CD4-positive, alpha-beta memory T cell (primary cell): ENCODE results near the gene FAM83G. TPM values are rescaled to one million over a fixed set of nuclear protein-coding genes. Genes with fewer than 3 reads are reported as not detected.
"Not testable (repeated sequence)": the region's sequence is repeated elsewhere in the genome, so short reads cannot be mapped to it uniquely, and the experiment has no call there.

Source experiments
- CTCF ChIA-PET: fragments of 350-600 bp; sonication (Branson Sonifier 250); formaldehyde crosslinking; loops from one replicate; lab custom pipeline; 2021; ENCODE audit warnings: inconsistent platforms; ENCODE audit not compliant: partially characterized antibody; lab: Charles Lee
- POLR2A ChIA-PET: fragments of 350-600 bp; sonication (Branson Sonifier 250); formaldehyde crosslinking; loops from one replicate; lab custom pipeline; 2021; ENCODE audit not compliant: partially characterized antibody; lab: Charles Lee
- DNase-seq, 5 donors: peaks; one replicate each; pipeline versions ENCODE4 v3.0.0 to v3.0.0-alpha.2; 2020 to 2022; ENCODE audit warnings: mixed read lengths in 1 of 5
- H3K27ac ChIP-seq: one replicate; pipeline ENCODE4 v1.7.0; 2013; ENCODE audit warnings: low read depth, low read length
- H3K27me3 ChIP-seq: 2 replicates; pipeline ENCODE4 v1.7.0; 2013; ENCODE audit warnings: mild to moderate bottlenecking, low read length, moderate library complexity; ENCODE audit not compliant: insufficient read depth
- H3K36me3 ChIP-seq: 2 replicates; pipeline ENCODE4 v1.7.0; 2013; ENCODE audit warnings: mild to moderate bottlenecking, low read length, moderate library complexity; ENCODE audit not compliant: insufficient read depth
- H3K4me1 ChIP-seq: 2 replicates; pipeline ENCODE4 v1.7.0; 2013; ENCODE audit warnings: mild to moderate bottlenecking, low read length, moderate library complexity; ENCODE audit not compliant: insufficient read depth
- H3K4me3 ChIP-seq, 2 donors: one replicate each; pipeline ENCODE4 v1.7.0; 2013; ENCODE audit warnings: low read length in 2 of 2, mild to moderate bottlenecking in 1 of 2
- H3K9me3 ChIP-seq, 2 donors: one replicate each; pipeline ENCODE4 v1.7.0; 2013; ENCODE audit warnings: low read length in 2 of 2, control low read depth in 1 of 2; ENCODE audit not compliant: control insufficient read depth in 1 of 2
- H3K27ac Mint-ChIP-seq, 7 donors: one replicate each; pipeline ENCODE4 v1.8.0; 2020 to 2021; ENCODE audit warnings: mixed read lengths in 7 of 7, mild to moderate bottlenecking in 6 of 7, inconsistent platforms in 3 of 7, moderate library complexity in 3 of 7
- H3K27me3 Mint-ChIP-seq, 2 donors: one replicate each; pipeline ENCODE4 v1.8.0; 2020 to 2021; ENCODE audit warnings: mixed read lengths in 2 of 2
- H3K36me3 Mint-ChIP-seq, 2 donors: one replicate each; pipeline ENCODE4 v1.8.0; 2020 to 2021; ENCODE audit warnings: mixed read lengths in 2 of 2, inconsistent platforms in 1 of 2, mild to moderate bottlenecking in 1 of 2
- H3K4me1 Mint-ChIP-seq, 4 donors: one replicate each; pipeline ENCODE4 v1.8.0; 2020 to 2021; ENCODE audit warnings: mixed read lengths in 4 of 4, mild to moderate bottlenecking in 1 of 4
- H3K4me3 Mint-ChIP-seq, 8 donors: one replicate each; pipeline ENCODE4 v1.8.0; 2020 to 2021; ENCODE audit warnings: mixed read lengths in 8 of 8, mild to moderate bottlenecking in 7 of 8, moderate library complexity in 6 of 8, inconsistent platforms in 3 of 8
- H3K9me3 Mint-ChIP-seq, 8 donors: one replicate each; pipeline ENCODE4 v1.8.0; 2020 to 2021; ENCODE audit warnings: mixed read lengths in 8 of 8, mild to moderate bottlenecking in 5 of 8, inconsistent platforms in 3 of 8, moderate library complexity in 1 of 8
- intact Hi-C: fragments of 100-400 bp; cut with micrococcal nuclease; formaldehyde crosslinking; loops from one replicate; pipeline ENCODE4 v1.15.1; 2023
- polyA plus RNA-seq, 2 donors: library from polyadenylated mRNA; unstranded; fragments of 300-500 nt; fragmentation: Illumina TruSeq; gene quantifications; one replicate each; pipeline ENCODE4 v1.2.3, GENCODE V29; 2021
- total RNA-seq, 2 experiments: library from RNA; stranded (reverse); gene quantifications; one replicate each; pipeline ENCODE4 v1.2.3, GENCODE V29; 2021

The FAM83G gene
- total and polyA plus RNA-seq, 4 experiments from 2014 or later = 1.6 to 15.1 (median 10.3) TPM

GRCh38 chr17:19031729-19032128 is 27.2 kb upstream of the FAM83G start:
- H3K27ac Mint-ChIP-seq, H3K9me3 ChIP-seq, H3K4me3 Mint-ChIP-seq, H3K27me3 Mint-ChIP-seq, H3K4me1 ChIP-seq, H3K36me3 ChIP-seq, POLR2A ChIA-PET, H3K4me3 ChIP-seq, H3K36me3 Mint-ChIP-seq, H3K27ac ChIP-seq, H3K4me1 Mint-ChIP-seq, intact Hi-C loops, CTCF ChIA-PET, H3K27me3 ChIP-seq, H3K9me3 Mint-ChIP-seq: not testable (repeated sequence)
- DNase-seq = peak in 3 of 5 donors; percentile 19 to 39 (median 28)

- CTCF ChIA-PET, H3K27me3 ChIP-seq, H3K36me3 ChIP-seq, H3K9me3 Mint-ChIP-seq, H3K27ac Mint-ChIP-seq, H3K9me3 ChIP-seq, intact Hi-C loops, POLR2A ChIA-PET, DNase-seq, H3K4me1 ChIP-seq, H3K4me3 ChIP-seq, H3K27me3 Mint-ChIP-seq, H3K4me1 Mint-ChIP-seq, H3K36me3 Mint-ChIP-seq, H3K27ac ChIP-seq, H3K4me3 Mint-ChIP-seq: not testable (repeated sequence)
These were observed 26.3 kb upstream of the FAM83G start for GRCh38 chr17:19030771-19031449.

GRCh38 chr17:19029740-19030139 is 25.2 kb upstream of the FAM83G start:
- H3K4me1 ChIP-seq, POLR2A ChIA-PET, H3K9me3 ChIP-seq, intact Hi-C loops, H3K4me3 Mint-ChIP-seq, DNase-seq, H3K27me3 Mint-ChIP-seq, H3K4me1 Mint-ChIP-seq, H3K27ac ChIP-seq, H3K36me3 Mint-ChIP-seq, H3K27me3 ChIP-seq, CTCF ChIA-PET, H3K9me3 Mint-ChIP-seq, H3K36me3 ChIP-seq, H3K4me3 ChIP-seq, H3K27ac Mint-ChIP-seq: not testable (repeated sequence)

- H3K4me1 ChIP-seq = peaks cover 13% of the 10 kb centered on the region
- intact Hi-C loops, POLR2A ChIA-PET, CTCF ChIA-PET, H3K36me3 ChIP-seq, H3K27me3 ChIP-seq, H3K4me3 ChIP-seq, H3K4me3 Mint-ChIP-seq, H3K27me3 Mint-ChIP-seq, H3K9me3 Mint-ChIP-seq, DNase-seq, H3K27ac ChIP-seq, H3K9me3 ChIP-seq, H3K27ac Mint-ChIP-seq: not testable (repeated sequence)
- H3K4me1 Mint-ChIP-seq = peaks cover 10 to 15% (median 13%) of the 10 kb centered on the region in 4 donors
- H3K36me3 Mint-ChIP-seq = peaks cover 7 to 10% of the 10 kb centered on the region in 2 donors
These were observed 24.1 kb upstream of the FAM83G start for GRCh38 chr17:19028671-19029070.

GRCh38 chr17:19024101-19025078 is 19.8 kb upstream of the FAM83G start:
- Histone ChIP-seq H3K9me3 (no peaks in the 10 kb centered on the region), H3K27me3 (no peaks in the 10 kb centered on the region), H3K4me3 (no peak overlapping the region), H3K36me3 (peaks cover 5% of the 10 kb centered on the region), H3K4me1 (peaks cover 14% of the 10 kb centered on the region), H3K27ac (peak overlapping the region; percentile 16)
- Mint-ChIP-seq H3K4me1 (peaks cover 13 to 27% (median 14%) of the 10 kb centered on the region in 4 donors), H3K4me3 (peak overlapping the region in 6 of 8 donors; percentile 11 to 57 (median 34)), H3K27ac (peak overlapping the region; percentile 67 to 86 (median 81)), H3K9me3 (no peaks in the 10 kb centered on the region), H3K27me3 (no peaks in the 10 kb centered on the region), H3K36me3 (peaks cover 11 to 18% of the 10 kb centered on the region in 2 donors)
- CTCF ChIA-PET = interaction anchor here (1.3 kb wide), 1 partner anchor 63 kb away, joined by 9 read pairs; no protein-coding TSS in a partner anchor
- POLR2A ChIA-PET = interaction anchor here (0.8 to 2.4 kb wide), 4 partner anchors 18 to 399 kb away, joined by 3 to 9 read pairs (median 5); partner anchors contain the start of gene FAM83G
- intact Hi-C loops = no loop called here
- peak in 2 of 5 donors; percentile 19 to 22 for DNase-seq

GRCh38 chr17:19023209-19023999 is 18.8 kb upstream of the FAM83G start:
- H3K27me3 Mint-ChIP-seq = no peaks in the 10 kb centered on the region
- CTCF ChIA-PET = interaction anchor here (1.1 to 1.6 kb wide), 5 partner anchors 17 to 67 kb away, joined by 3 to 9 read pairs (median 5); no protein-coding TSS in a partner anchor
- Histone ChIP-seq H3K27ac (no peak overlapping the region), H3K36me3 (peaks cover 5% of the 10 kb centered on the region), H3K4me1 (peaks cover 14% of the 10 kb centered on the region), H3K9me3 (no peaks in the 10 kb centered on the region), H3K27me3 (no peaks in the 10 kb centered on the region), H3K4me3 (no peak overlapping the region)
- intact Hi-C loops = no loop called here
- H3K9me3 Mint-ChIP-seq = no peaks in the 10 kb centered on the region
- H3K4me1 Mint-ChIP-seq = peaks cover 13 to 33% (median 16%) of the 10 kb centered on the region in 4 donors
- no peak for DNase-seq
- H3K27ac Mint-ChIP-seq = peak overlapping the region in 5 of 7 donors; percentile 29 to 78 (median 50)
- peak overlapping the region in 3 of 8 donors; percentile 21 to 46 (median 34) for H3K4me3 Mint-ChIP-seq
- H3K36me3 Mint-ChIP-seq = peaks cover 11 to 25% of the 10 kb centered on the region in 2 donors
- POLR2A ChIA-PET = interaction anchor here (0.8 to 2.4 kb wide), 6 partner anchors 8 to 398 kb away, joined by 3 to 9 read pairs (median 4); partner anchors contain the start of gene FAM83G
